SJSA1 (cell line): ENCODE measurements around the gene USP11. TPM values are rescaled to one million over a fixed set of nuclear protein-coding genes. Genes with fewer than 3 reads are reported as not detected.

ENCODE experiments used
- DNase-seq, 2 experiments: peaks; one replicate each; pipeline ENCODE4 v3.0.0-alpha.2; 2015 to 2020; ENCODE audit warnings: low spot score in 2 of 2, low read depth in 1 of 2
- H3K27ac ChIP-seq: fragments of 250-450 bp; sonication (Bioruptor Pico); 2 replicates; pipeline ENCODE4 v1.5.1; 2020; ENCODE audit warnings: mild to moderate bottlenecking, moderate library complexity
- H3K27me3 ChIP-seq: fragments of 250-450 bp; sonication (Bioruptor Pico); replicated peaks from 2 replicates; pipeline ENCODE4 v1.5.1; 2020; ENCODE audit warnings: mild to moderate bottlenecking, moderate library complexity
- H3K36me3 ChIP-seq: fragments of 250-450 bp; sonication (Bioruptor Pico); 2 replicates; pipeline ENCODE4 v1.5.1; 2020; ENCODE audit warnings: mild to moderate bottlenecking
- H3K4me1 ChIP-seq: fragments of 250-450 bp; sonication (Bioruptor Pico); replicated peaks from 2 replicates; pipeline ENCODE4 v1.6.1; 2021; ENCODE audit warnings: mild to moderate bottlenecking
- H3K4me3 ChIP-seq: fragments of 250-450 bp; sonication (Bioruptor Pico); 2 replicates; pipeline ENCODE4 v1.5.1; 2020; ENCODE audit warnings: mild to moderate bottlenecking
- H3K9me3 ChIP-seq: fragments of 250-450 bp; sonication (Bioruptor Pico); replicated peaks from 2 replicates; pipeline ENCODE4 v1.5.1; 2020; ENCODE audit warnings: mild to moderate bottlenecking
- total RNA-seq: library from RNA; depleted of rRNA; stranded (reverse); fragments of >200 nt; shearing (Covaris generic); gene quantifications from 2 replicates; pipeline ENCODE4 v1.2.3, GENCODE V29; 2014; rRNA removed

The USP11 gene
- total RNA-seq = 36.6 and 39.5 TPM in 2 replicates

DNA sequence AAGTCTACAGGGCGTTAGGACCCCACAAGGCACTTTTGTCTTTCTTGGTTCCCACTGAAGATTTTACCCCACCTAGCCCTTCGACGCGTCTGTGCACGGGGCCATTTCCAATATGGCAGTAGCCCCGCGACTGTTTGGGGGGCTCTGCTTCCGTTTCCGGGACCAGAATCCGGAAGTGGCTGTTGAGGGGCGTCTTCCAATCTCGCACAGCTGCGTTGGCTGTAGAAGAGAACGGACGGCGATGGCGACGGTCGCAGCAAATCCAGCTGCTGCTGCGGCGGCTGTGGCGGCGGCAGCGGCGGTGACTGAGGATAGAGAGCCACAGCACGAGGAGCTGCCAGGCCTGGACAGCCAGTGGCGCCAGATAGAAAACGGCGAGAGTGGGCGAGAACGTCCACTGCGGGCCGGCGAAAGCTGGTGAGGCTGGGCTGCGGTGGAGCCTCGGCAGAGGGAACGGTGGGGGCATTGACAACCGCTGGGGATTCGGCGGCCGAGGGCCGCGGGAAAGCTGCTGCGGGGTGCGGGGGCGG is at the start of gene USP11:
Gene USP11 (plus strand): TSS at position 207 of the 530 bp plus-strand sequence. CDS start 35 bp downstream, at position 242.
- peak; percentile 46 to 50 for DNase-seq
- Histone ChIP-seq H3K4me3 (peak within 1 kb of the TSS; percentile 69), H3K4me1 (peaks cover 15% of the 10 kb centered on the region), H3K36me3 (peaks cover 15% of the 10 kb centered on the region), H3K27me3 (no peaks in the 10 kb centered on the region), H3K27ac (peak within 1 kb of the TSS; percentile 93), H3K9me3 (no peaks in the 10 kb centered on the region)

DNA sequence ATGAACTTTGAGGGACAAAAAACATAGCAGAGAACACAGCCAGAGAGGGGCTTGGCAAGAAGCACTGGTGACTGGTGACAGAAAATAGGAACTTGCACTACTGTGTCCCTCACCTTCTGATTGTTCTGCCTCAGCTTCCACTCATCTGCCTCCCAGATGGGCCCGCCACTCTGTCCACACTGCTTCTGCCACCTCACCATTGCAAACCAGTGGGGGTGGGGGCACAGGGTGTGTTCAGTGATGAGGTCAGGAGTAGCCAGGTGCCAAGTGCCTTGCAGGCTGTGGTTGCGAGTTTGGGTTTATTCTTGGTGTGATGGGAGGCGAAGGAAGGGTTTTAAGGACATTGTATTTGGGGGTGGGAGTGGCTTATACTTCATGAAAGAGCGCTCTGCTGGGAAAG is 48.3 kb upstream of the USP11 start:
- Histone ChIP-seq H3K4me1 (no peaks in the 10 kb centered on the region), H3K27me3 (no peaks in the 10 kb centered on the region), H3K36me3 (peaks cover 32% of the 10 kb centered on the region), H3K4me3 (no peak overlapping the region), H3K9me3 (no peaks in the 10 kb centered on the region), H3K27ac (no peak overlapping the region)
- no peak for DNase-seq

DNA sequence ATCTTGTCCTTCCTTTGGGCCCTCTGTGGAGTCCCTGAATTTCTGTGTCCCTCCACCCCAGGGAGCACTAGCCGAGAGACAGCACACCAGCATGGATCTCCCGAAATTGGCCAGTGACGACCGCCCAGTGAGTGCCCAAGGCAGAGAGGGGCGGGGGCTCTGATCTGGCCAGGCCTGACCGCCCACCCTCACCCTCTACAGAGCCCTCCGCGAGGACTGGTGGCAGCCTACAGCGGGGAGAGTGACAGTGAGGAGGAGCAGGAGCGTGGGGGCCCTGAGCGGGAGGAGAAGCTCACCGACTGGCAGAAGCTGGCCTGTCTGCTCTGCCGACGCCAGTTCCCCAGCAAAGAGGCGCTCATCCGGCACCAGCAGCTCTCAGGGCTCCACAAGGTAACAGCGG is 47.6 kb upstream of the USP11 start:
- H3K36me3 ChIP-seq = peaks cover 27% of the 10 kb centered on the region
- no peaks in the 10 kb centered on the region for H3K27me3 ChIP-seq

DNA sequence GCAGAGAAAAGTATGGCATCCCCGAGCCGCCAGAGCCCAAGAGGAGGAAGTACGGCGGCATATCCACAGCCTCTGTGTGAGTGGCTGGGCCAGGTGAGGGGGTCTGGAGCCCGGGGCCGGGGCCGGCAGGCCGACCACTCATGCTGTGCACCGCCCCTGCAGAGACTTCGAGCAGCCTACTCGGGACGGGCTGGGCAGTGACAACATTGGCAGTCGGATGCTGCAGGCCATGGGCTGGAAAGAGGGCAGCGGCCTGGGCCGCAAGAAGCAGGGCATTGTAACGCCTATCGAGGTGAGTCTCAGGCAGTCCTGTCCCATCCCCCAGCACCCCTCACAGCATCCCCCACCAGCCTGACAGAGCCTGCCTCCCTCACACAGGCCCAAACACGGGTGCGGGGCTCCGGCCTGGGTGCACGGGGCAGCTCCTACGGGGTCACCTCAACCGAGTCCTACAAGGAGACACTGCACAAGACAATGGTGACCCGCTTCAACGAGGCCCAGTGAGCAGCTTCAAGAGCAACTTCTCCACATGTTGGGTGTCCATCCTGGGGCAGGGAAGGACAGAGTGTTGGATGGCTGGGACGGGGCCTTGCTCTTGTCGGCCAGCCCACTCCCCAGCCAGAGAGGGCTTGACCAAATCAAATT is 46.6 kb upstream of the USP11 start:
- no peak for DNase-seq
- no peak overlapping the region for H3K4me3 ChIP-seq
- no peak overlapping the region for H3K27ac ChIP-seq
- no peaks in the 10 kb centered on the region for H3K4me1 ChIP-seq
- peaks cover 26% of the 10 kb centered on the region for H3K36me3 ChIP-seq
- no peaks in the 10 kb centered on the region for H3K27me3 ChIP-seq
- no peaks in the 10 kb centered on the region for H3K9me3 ChIP-seq

More for the DNA sequence above, 47.6 kb upstream of the USP11 start:
- no peaks in the 10 kb centered on the region for H3K4me1 ChIP-seq
- H3K4me3 ChIP-seq = no peak overlapping the region
- no peak for DNase-seq
- no peaks in the 10 kb centered on the region for H3K9me3 ChIP-seq
- no peak overlapping the region for H3K27ac ChIP-seq

DNA sequence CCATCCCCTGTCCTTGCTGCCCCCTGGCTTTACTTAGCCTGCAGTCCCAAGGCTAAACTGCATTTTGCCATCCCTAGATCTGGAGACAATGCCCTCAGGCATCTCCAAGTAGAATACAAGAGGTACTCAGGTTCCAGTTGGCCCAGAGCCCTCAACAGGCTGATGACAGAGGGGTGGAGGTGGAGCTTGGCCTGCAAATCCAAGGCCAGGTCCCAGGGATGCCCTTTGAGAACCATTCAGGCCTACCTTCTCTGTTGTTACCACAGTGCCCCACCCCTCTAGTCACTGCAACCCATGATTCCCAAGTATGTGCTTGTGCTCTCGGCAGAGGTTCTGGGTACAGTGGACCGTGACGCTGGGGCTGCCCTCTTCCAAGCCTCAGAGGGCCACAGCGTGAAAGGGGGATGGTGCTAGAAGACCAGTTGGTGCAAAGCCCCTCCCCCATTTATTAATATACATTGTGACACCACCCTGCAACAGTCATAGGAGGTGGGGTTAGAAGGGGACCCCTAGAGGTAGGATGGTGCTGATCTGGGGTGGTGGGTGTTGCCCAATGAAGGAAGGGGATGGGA is 45.6 kb upstream of the USP11 start:
- H3K4me1 ChIP-seq = peaks cover 3% of the 10 kb centered on the region; the same call in 1 of the 2 replicates
- no peak for DNase-seq

DNA sequence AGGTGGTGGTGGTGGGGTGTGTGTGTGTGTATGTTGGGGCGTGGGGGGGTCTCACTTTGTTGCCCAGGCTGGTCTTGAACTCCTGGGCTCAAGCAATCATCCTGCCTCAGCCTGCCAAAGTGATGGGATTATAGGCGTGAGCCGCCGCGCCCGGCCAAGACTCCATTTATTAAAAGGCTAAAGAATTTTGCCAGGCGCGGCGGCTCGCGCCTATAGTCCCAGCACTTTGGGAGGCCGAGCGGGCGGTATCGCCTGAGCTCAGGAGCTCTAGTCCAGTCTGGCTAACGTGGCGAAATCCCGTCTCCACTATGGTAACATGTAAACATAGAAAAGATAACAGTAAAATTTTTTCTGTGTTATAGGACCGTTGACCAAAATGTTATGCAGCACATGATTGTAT is 42.9 kb upstream of the USP11 start:
- no peak for DNase-seq

More for the DNA sequence above, 45.6 kb upstream of the USP11 start:
- no peak overlapping the region for H3K4me3 ChIP-seq
- no peaks in the 10 kb centered on the region for H3K27me3 ChIP-seq
- H3K9me3 ChIP-seq = no peaks in the 10 kb centered on the region
- no peak overlapping the region for H3K27ac ChIP-seq
- H3K36me3 ChIP-seq = peaks cover 18% of the 10 kb centered on the region

DNA sequence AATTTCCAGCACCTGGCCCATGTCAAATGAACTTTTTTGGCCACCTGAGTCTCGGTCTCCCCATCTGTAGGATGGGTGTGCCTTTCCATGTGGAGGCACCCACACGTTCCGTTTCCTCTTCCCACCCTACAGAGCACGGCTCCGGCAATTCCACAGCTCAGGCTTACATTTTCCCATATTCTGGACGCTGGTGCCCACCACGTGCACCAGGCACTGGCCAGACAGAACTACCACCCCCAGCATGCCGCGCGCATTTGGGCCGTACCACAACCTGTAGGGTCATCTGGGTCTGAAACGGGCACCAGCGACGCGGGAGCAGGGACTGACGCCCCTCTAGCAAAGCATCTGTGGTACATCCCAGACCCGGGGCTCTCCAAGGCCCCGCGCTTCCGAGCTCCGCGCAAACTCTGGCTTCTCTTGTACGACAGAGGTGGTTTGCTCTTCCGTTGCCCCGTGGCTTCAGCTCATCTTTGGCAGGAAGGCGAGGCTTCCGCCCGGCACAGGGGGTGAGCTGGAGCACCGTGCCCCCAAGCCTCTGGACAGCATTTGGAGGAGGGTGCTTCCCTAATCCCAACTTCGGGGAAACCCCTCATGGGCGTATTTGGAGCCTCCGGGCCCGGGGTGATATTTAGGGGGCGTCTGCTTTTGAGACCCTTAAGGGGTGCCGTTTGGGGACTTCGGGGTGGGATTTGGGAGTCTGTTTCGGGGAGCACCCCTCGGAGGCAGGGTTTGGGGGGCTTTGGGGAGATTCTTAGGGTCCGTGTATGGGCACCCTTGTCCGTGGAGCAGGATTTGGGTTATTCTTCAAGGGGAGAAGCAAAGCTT is 42.2 kb upstream of the USP11 start:
- Histone ChIP-seq H3K4me1 (peaks cover 12% of the 10 kb centered on the region), H3K36me3 (peaks cover 18% of the 10 kb centered on the region), H3K4me3 (peak overlapping the region; percentile 50), H3K27me3 (no peaks in the 10 kb centered on the region), H3K27ac (peak overlapping the region; percentile 12; the same call in 1 of the 2 replicates), H3K9me3 (no peaks in the 10 kb centered on the region)
- peak; percentile 74 to 91 for DNase-seq

More for the DNA sequence above, 42.9 kb upstream of the USP11 start:
- H3K36me3 ChIP-seq = peaks cover 21% of the 10 kb centered on the region
- H3K4me3 ChIP-seq = no peak overlapping the region
- H3K9me3 ChIP-seq = no peaks in the 10 kb centered on the region
- H3K4me1 ChIP-seq = peaks cover 9% of the 10 kb centered on the region
- H3K27ac ChIP-seq = no peak overlapping the region
- H3K27me3 ChIP-seq = no peaks in the 10 kb centered on the region

DNA sequence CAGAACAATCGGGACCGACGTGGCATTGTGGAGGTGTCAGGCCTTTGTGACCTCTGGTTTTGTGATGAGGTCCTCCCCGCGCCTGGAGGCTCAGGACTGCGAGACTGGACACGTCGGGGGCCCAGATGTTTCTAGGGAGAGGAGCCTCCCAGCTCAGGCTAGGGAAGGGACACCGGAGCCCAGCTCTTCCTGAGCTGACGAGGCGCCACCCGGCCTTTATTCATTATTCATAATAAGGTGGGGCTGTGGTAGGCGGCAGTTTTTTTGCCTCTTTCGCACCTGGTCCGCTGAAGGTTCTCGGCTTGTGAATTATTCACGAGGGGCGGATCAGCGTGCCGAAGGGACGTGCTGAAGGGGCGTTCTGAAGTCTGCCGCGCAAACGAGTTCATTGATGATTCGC is 41.5 kb upstream of the USP11 start:
- Histone ChIP-seq H3K9me3 (no peaks in the 10 kb centered on the region), H3K27me3 (no peaks in the 10 kb centered on the region), H3K4me3 (peak overlapping the region; percentile 50), H3K4me1 (peaks cover 15% of the 10 kb centered on the region), H3K36me3 (peaks cover 18% of the 10 kb centered on the region), H3K27ac (no peak overlapping the region)
- DNase-seq = peak in 1 of 2 experiments; percentile 15

DNA sequence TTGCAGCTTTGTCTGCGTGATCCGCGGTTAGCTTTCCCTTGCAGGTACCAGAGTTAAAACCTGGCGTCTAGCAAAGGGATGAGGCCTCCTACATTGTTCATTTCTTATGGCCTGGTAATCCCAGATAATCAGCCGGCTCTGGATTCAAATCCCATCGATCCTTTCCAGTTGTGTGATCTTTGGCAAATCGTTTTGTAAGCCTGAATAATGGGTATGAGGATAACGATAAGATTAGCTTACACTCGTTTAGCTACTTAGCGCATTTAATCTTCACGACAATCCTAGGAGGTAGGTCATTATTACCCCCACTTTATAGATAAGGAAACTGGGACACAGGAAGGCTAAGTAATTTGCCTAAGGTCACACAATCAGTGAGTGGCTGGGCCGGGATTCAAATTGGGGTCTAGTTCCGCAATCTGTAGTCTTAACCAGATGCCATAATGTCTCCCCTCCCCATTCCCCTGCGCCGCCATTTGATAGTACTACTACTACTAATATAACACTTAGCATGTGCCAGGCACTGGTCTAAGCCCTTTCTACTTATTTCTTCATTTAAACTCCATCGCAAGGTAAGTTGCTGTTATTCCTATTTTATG is 40.9 kb upstream of the USP11 start:
- no peaks in the 10 kb centered on the region for H3K9me3 ChIP-seq
- no peak overlapping the region for H3K27ac ChIP-seq
- no peak for DNase-seq
- H3K4me1 ChIP-seq = peaks cover 16% of the 10 kb centered on the region
- H3K36me3 ChIP-seq = peaks cover 22% of the 10 kb centered on the region
- peak overlapping the region; percentile 50 for H3K4me3 ChIP-seq
- no peaks in the 10 kb centered on the region for H3K27me3 ChIP-seq

DNA sequence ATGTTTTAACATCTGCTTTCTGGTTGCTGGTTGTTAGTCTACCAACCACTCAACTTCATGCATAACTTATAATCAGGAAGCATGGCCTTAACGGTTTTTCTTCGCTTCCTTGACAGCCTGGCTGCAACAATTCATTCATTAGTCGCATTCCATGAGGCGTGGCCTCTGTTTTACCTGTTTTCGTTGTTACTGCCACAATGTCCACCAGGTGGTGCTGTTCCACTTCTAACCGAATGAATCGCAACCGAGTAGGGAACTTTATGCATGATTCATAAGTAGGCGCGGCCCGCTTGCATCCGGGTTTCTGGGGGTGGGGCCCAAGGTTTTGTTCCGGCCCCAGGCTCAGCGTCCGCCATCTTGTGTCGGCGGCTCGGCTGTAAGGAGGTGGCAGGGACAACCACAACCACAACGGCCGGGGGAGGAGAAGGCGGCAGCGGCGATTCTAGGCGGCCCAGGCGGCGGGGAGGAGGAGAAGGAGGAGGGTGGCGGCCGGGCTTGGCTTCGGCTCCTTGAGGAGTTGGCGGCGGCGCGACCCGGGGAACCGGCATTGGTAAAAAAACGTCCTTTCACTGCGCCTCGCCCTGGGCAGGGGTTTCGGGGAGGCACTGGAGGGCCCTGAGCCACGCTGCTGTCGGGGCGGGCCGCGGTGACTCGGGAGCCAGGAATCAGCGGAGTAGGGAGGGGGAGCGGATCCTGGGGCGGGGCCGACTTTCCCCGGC is 39.2 kb upstream of the USP11 start, which contains the start of gene UBA1:
Gene UBA1 (plus strand): TSS at position 355 of the 719 bp plus-strand sequence. CDS start 4,974 bp downstream, outside the sequence.
- Histone ChIP-seq H3K4me3 (peak within 1 kb of the TSS; percentile 87), H3K4me1 (peaks cover 24% of the 10 kb centered on the region), H3K27ac (peak within 1 kb of the TSS; percentile 94), H3K27me3 (no peaks in the 10 kb centered on the region), H3K9me3 (no peaks in the 10 kb centered on the region), H3K36me3 (peaks cover 35% of the 10 kb centered on the region)
- DNase-seq = peak; percentile 82 to 92

DNA sequence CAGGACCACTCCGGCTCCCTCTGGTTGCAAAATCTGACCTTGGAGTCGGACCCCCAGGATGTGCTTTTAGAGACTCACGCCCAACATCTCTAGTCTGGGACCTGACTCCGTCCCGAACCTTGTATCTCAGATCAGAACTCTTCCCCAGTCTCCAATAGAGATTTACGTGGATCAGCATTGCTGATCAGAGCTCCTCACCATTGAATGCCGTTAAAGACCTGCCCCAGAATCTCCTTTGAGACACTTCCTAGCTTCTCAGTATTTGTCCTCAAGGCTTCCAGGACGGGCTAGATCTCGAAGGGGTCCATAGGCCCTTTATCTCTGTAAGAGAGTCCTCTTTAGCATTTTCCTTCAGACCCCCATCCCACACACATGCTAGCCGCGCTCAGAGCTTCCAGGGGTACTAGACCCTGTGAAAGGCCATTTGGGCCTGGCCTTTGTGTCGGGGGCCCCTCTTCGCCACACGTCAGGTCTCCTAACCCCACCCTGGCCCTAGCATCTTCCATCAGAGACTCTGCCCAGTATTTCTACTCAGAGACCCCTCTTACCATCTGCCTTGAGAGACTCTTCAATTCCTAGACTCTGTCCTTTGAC is 38.5 kb upstream of the USP11 start:
- DNase-seq = no peak
- Histone ChIP-seq H3K27ac (peak overlapping the region; percentile 94), H3K27me3 (no peaks in the 10 kb centered on the region), H3K4me1 (peaks cover 24% of the 10 kb centered on the region), H3K9me3 (no peaks in the 10 kb centered on the region), H3K4me3 (peak overlapping the region; percentile 87), H3K36me3 (peaks cover 42% of the 10 kb centered on the region)

DNA sequence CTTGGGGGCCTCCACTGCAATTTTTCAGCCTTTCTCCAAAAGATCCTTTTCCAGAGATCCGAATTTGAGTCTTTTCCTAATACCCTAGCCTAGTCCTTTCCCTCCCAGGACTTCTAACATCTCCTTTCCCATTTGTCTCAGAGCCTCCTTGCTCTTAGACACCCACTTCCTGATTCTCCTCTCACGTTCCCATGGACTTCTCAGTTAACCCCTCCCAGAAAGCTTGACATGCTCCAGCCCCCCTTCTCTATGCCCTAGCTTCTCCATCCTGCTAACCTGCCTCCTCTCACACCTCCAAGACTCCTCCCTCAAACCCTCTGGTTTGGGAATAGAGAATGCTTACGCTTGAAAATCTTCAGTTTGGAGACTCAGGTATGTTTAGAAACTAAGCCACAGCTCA is 36.7 kb upstream of the USP11 start:
- H3K4me3 ChIP-seq = no peak overlapping the region
- peaks cover 57% of the 10 kb centered on the region for H3K36me3 ChIP-seq
- no peak overlapping the region for H3K27ac ChIP-seq
- H3K27me3 ChIP-seq = no peaks in the 10 kb centered on the region
- DNase-seq = no peak
- no peaks in the 10 kb centered on the region for H3K9me3 ChIP-seq
- peaks cover 24% of the 10 kb centered on the region for H3K4me1 ChIP-seq
